Hematopoietic multipotent progenitor cell treated with erythropoietin and hydrocortisone succinate and interleukin-3 and kit ligand, for 4 days (in vitro differentiated cells): ENCODE measurements around the gene PUS3.

Source experiments
- DNase-seq: peaks from one replicate; pipeline ENCODE4 v3.0.0-alpha.2; 2015

Gene PUS3

GRCh38 chr11:125941267-125941618 is 38.2 kb upstream of the PUS3 start:
- DNase-seq, result no peak

GRCh38 chr11:125940145-125940544 is 37.1 kb upstream of the PUS3 start:
- DNase-seq, result no peak

- no peak for DNase-seq
Measured at GRCh38 chr11:125939081-125939521, 36.1 kb upstream of the PUS3 start.

- DNase-seq, result peak; percentile 8
Measured at GRCh38 chr11:125938418-125938817, 35.4 kb upstream of the PUS3 start.

- no peak for DNase-seq
Measured at GRCh38 chr11:125935618-125936199, 32.7 kb upstream of the PUS3 start.

- DNase-seq, result no peak
Measured at GRCh38 chr11:125935056-125935455, 32.0 kb upstream of the PUS3 start.

GRCh38 chr11:125934473-125934872 is 31.5 kb upstream of the PUS3 start:
- no peak for DNase-seq

- DNase-seq, result peak; percentile 12
Measured at GRCh38 chr11:125933030-125933813, 30.2 kb upstream of the PUS3 start.

- no peak for DNase-seq
Measured at GRCh38 chr11:125932301-125932700, 29.3 kb upstream of the PUS3 start.

- DNase-seq, result no peak
Measured at GRCh38 chr11:125931668-125932067, 28.7 kb upstream of the PUS3 start.

GRCh38 chr11:125931116-125931515 is 28.1 kb upstream of the PUS3 start:
- DNase-seq, result no peak

GRCh38 chr11:125930076-125930450 is 27.1 kb upstream of the PUS3 start:
- DNase-seq, result no peak

GRCh38 chr11:125929445-125930075 is 26.6 kb upstream of the PUS3 start:
- peak; percentile 28 for DNase-seq

- DNase-seq, result no peak
Measured at GRCh38 chr11:125926682-125927081, 23.7 kb upstream of the PUS3 start.

- DNase-seq, result no peak
Measured at GRCh38 chr11:125925804-125926203, 22.8 kb upstream of the PUS3 start.

- DNase-seq, result no peak
Measured at GRCh38 chr11:125925247-125925740, 22.3 kb upstream of the PUS3 start.

GRCh38 chr11:125924384-125925007 is 21.5 kb upstream of the PUS3 start:
- no peak for DNase-seq

- no peak for DNase-seq
Measured at GRCh38 chr11:125923633-125924032, 20.6 kb upstream of the PUS3 start.

GRCh38 chr11:125923012-125923579 is 20.1 kb upstream of the PUS3 start:
- DNase-seq, result peak; percentile 85

GRCh38 chr11:125922156-125922555 is 19.1 kb upstream of the PUS3 start:
- DNase-seq, result no peak

- no peak for DNase-seq
Measured at GRCh38 chr11:125921042-125921441, 18.0 kb upstream of the PUS3 start.

- DNase-seq, result no peak
Measured at GRCh38 chr11:125918140-125918840, 15.3 kb upstream of the PUS3 start.
